HL-60 (cell line): ENCODE data around the gene TSHZ1.

Source experiments
- POLR2AphosphoS5 ChIP-seq: IDR thresholded peaks from 2 replicates; pipeline ENCODE4 v1.6.1; 2012; ENCODE audit warnings: low read depth
- TF ChIP-seq, protein P1 (sequence below): IDR thresholded peaks from one replicate; pipeline ENCODE4 v1.5.1; 2011; ENCODE audit warnings: low read length, control low read depth, inconsistent platforms; ENCODE audit not compliant: insufficient read depth
- TF ChIP-seq, protein P2 (sequence below): IDR thresholded peaks from 2 replicates; pipeline ENCODE4 v1.6.1; 2012; ENCODE audit warnings: low read depth; ENCODE audit not compliant: insufficient replicate concordance

DNA sequence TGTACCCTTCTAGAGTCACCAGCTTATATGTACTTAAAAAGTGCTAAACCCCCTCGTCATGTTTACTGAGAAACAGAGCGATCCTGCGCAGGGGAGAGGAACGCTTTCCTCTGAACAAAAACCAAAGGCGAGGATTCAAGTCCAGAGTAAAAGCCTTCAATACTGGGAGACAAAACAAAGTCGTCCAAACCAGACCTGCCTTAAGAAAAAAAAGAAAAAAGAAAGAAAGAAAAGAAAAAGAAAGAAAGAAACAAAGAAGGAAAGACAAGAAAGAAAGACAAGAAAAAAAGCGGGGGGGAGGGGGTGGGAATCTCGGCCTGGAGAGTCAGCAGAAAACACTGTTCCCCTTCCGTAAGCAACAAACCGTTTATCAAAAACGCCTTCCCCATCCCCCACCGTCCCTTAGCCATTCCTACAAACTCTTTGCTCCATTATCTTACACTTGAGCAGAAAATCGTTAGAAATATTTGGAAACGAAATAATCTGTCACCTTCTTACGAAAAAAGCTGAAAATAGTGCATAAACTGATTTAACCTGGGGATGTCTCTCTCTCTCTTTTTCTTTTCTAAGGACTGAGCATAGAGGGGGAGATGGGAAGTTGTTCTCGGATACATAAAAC, 5.0 kb upstream of the TSHZ1 start:
- TF ChIP-seq, protein P1, sequence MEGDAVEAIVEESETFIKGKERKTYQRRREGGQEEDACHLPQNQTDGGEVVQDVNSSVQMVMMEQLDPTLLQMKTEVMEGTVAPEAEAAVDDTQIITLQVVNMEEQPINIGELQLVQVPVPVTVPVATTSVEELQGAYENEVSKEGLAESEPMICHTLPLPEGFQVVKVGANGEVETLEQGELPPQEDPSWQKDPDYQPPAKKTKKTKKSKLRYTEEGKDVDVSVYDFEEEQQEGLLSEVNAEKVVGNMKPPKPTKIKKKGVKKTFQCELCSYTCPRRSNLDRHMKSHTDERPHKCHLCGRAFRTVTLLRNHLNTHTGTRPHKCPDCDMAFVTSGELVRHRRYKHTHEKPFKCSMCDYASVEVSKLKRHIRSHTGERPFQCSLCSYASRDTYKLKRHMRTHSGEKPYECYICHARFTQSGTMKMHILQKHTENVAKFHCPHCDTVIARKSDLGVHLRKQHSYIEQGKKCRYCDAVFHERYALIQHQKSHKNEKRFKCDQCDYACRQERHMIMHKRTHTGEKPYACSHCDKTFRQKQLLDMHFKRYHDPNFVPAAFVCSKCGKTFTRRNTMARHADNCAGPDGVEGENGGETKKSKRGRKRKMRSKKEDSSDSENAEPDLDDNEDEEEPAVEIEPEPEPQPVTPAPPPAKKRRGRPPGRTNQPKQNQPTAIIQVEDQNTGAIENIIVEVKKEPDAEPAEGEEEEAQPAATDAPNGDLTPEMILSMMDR, result no peak
- TF ChIP-seq POLR2AphosphoS5, result no peak
- TF ChIP-seq, protein P2, sequence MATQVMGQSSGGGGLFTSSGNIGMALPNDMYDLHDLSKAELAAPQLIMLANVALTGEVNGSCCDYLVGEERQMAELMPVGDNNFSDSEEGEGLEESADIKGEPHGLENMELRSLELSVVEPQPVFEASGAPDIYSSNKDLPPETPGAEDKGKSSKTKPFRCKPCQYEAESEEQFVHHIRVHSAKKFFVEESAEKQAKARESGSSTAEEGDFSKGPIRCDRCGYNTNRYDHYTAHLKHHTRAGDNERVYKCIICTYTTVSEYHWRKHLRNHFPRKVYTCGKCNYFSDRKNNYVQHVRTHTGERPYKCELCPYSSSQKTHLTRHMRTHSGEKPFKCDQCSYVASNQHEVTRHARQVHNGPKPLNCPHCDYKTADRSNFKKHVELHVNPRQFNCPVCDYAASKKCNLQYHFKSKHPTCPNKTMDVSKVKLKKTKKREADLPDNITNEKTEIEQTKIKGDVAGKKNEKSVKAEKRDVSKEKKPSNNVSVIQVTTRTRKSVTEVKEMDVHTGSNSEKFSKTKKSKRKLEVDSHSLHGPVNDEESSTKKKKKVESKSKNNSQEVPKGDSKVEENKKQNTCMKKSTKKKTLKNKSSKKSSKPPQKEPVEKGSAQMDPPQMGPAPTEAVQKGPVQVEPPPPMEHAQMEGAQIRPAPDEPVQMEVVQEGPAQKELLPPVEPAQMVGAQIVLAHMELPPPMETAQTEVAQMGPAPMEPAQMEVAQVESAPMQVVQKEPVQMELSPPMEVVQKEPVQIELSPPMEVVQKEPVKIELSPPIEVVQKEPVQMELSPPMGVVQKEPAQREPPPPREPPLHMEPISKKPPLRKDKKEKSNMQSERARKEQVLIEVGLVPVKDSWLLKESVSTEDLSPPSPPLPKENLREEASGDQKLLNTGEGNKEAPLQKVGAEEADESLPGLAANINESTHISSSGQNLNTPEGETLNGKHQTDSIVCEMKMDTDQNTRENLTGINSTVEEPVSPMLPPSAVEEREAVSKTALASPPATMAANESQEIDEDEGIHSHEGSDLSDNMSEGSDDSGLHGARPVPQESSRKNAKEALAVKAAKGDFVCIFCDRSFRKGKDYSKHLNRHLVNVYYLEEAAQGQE, result no peak
